PC-9 (cell line): ENCODE results near the gene AIF1. TPM values are rescaled to one million over a fixed set of nuclear protein-coding genes. Genes with fewer than 3 reads are reported as not detected.

ENCODE experiments used
- BruUV-seq: library from RNA; stranded (reverse); fragments of 400-500 nt; replicated peaks from 2 replicates; lab custom pipeline; 2021; lab: Mats Ljungman, UMichigan
- CTCF ChIA-PET: fragments of 300-600 bp; sonication (Branson Sonifier 250); formaldehyde crosslinking; loops from one replicate; lab custom pipeline; 2022; ENCODE audit warnings: antibody characterized with exemption; lab: Charles Lee
- POLR2A ChIA-PET: fragments of 300-600 bp; sonication (Branson Sonifier 250); formaldehyde crosslinking; loops from one replicate; lab custom pipeline; 2022; ENCODE audit warnings: antibody characterized with exemption; ENCODE audit not compliant: unreplicated experiment; lab: Charles Lee
- DNase-seq, 2 experiments: peaks; one replicate each; pipeline versions ENCODE4 v3.0.0 to v3.0.0-alpha.2; 2015 to 2022; ENCODE audit warnings: mixed read lengths in 1 of 2
- H2AFZ ChIP-seq: fragments of 200-600 bp; sonication (generic); 2 replicates; pipeline ENCODE4 v1.8.1; 2017; ENCODE audit warnings: antibody characterized with exemption
- H3F3A ChIP-seq: fragments of 200-600 bp; sonication (generic); 2 replicates; pipeline ENCODE4 v1.8.1; 2017; ENCODE audit warnings: antibody characterized with exemption, mild to moderate bottlenecking, low read depth; ENCODE audit not compliant: insufficient read depth
- H3K27ac ChIP-seq: fragments of 200-600 bp; sonication (generic); 2 replicates; pipeline ENCODE4 v1.6.1; 2016; ENCODE audit warnings: mixed run types
- H3K27me3 ChIP-seq: fragments of 200-600 bp; sonication (generic); 2 replicates; pipeline ENCODE4 v1.6.1; 2016; ENCODE audit warnings: low read depth, mixed run types; ENCODE audit not compliant: insufficient read depth
- H3K36me3 ChIP-seq: fragments of 200-600 bp; sonication (generic); 2 replicates; pipeline ENCODE4 v1.6.1; 2016; ENCODE audit warnings: low read depth, mixed run types
- H3K4me1 ChIP-seq: fragments of 200-600 bp; sonication (generic); replicated peaks from 2 replicates; pipeline ENCODE4 v1.6.1; 2016; ENCODE audit warnings: mixed run types; ENCODE audit not compliant: insufficient read depth
- H3K4me2 ChIP-seq: fragments of 200-600 bp; sonication (generic); 2 replicates; pipeline ENCODE4 v1.6.1; 2017; ENCODE audit warnings: mixed run types
- H3K4me3 ChIP-seq: fragments of 200-600 bp; sonication (generic); 2 replicates; pipeline ENCODE4 v1.6.1; 2016; ENCODE audit warnings: mixed run types
- H3K79me2 ChIP-seq: fragments of 200-600 bp; sonication (generic); 2 replicates; pipeline ENCODE4 v1.6.1; 2017; ENCODE audit warnings: low read depth, mixed run types
- H3K9me2 ChIP-seq: fragments of 200-600 bp; sonication (generic); 2 replicates; pipeline ENCODE4 v1.8.1; 2017; ENCODE audit warnings: mild to moderate bottlenecking; ENCODE audit not compliant: insufficient read depth
- H3K9me3 ChIP-seq: fragments of 200-600 bp; sonication (generic); 2 replicates; pipeline ENCODE4 v1.8.1; 2016; ENCODE audit warnings: low read depth; ENCODE audit not compliant: insufficient read depth
- H4K20me1 ChIP-seq: fragments of 200-600 bp; sonication (generic); 2 replicates; pipeline ENCODE4 v1.8.1; 2017; ENCODE audit not compliant: insufficient read depth
- CTCF ChIP-seq: fragments of 200-600 bp; sonication (generic); conservative IDR thresholded peaks from 2 replicates; pipeline ENCODE4 v1.6.1; 2017; ENCODE audit warnings: mixed run types, antibody characterized with exemption, mild to moderate bottlenecking, moderate library complexity
- EZH2 ChIP-seq: fragments of 200-600 bp; sonication (generic); IDR thresholded peaks from 2 replicates; pipeline ENCODE4 v1.8.0; 2017; ENCODE audit warnings: antibody characterized with exemption, low read depth
- intact Hi-C: fragments of 100-400 bp; cut with micrococcal nuclease; formaldehyde crosslinking; loops from one replicate; pipeline ENCODE4 v1.10.0; 2022; ENCODE audit not compliant: unreplicated experiment
- total RNA-seq: library from RNA; stranded (reverse); gene quantifications from 2 replicates; pipeline ENCODE4 v1.2.3, GENCODE V29; 2021

Gene AIF1
- total RNA-seq, 1 experiment from 2014 or later: not detected

- Histone ChIP-seq H3K9me3 (no peaks in the 10 kb centered on the region), H3K27me3 (0 out of 2 replicates have a peak, but pooled peaks cover 5% of the 10 kb centered on the region), H3F3A (peaks cover 5% of the 10 kb centered on the region; the same call in 1 of the 2 replicates), H3K9me2 (no peaks in the 10 kb centered on the region), H3K27ac (0 out of 2 replicates have a peak overlapping the region, but pooled peaks have one; percentile 7), H3K4me2 (no peak overlapping the region), H3K4me1 (0 out of 2 replicates have a peak, but pooled peaks cover 5% of the 10 kb centered on the region), H2AFZ (no peak overlapping the region), H3K4me3 (no peak overlapping the region), H3K36me3 (no peaks in the 10 kb centered on the region), H4K20me1 (no peaks in the 10 kb centered on the region), H3K79me2 (no peaks in the 10 kb centered on the region)
- no peak for TF ChIP-seq CTCF
- ChIA-PET CTCF (no interaction called here), POLR2A (no interaction called here)
- peak; percentile 24 to 45 for DNase-seq
- no TSS peak for BruUV-seq
- intact Hi-C loops: no loop called here
These were observed 36.6 kb upstream of the AIF1 start for GRCh38 chr6:31578184-31579118.

GRCh38 chr6:31579119-31579505 is 35.9 kb upstream of the AIF1 start:
- Histone ChIP-seq H3K4me2 (no peak overlapping the region), H3K36me3 (no peaks in the 10 kb centered on the region), H3K27ac (no peak overlapping the region), H3K4me3 (no peak overlapping the region), H4K20me1 (no peaks in the 10 kb centered on the region), H2AFZ (no peak overlapping the region), H3F3A (peaks cover 5% of the 10 kb centered on the region; the same call in 1 of the 2 replicates), H3K4me1 (0 out of 2 replicates have a peak, but pooled peaks cover 5% of the 10 kb centered on the region), H3K27me3 (0 out of 2 replicates have a peak, but pooled peaks cover 5% of the 10 kb centered on the region), H3K9me3 (no peaks in the 10 kb centered on the region), H3K9me2 (no peaks in the 10 kb centered on the region), H3K79me2 (no peaks in the 10 kb centered on the region)
- intact Hi-C loops: no loop called here
- ChIA-PET CTCF (no interaction called here), POLR2A (no interaction called here)
- no peak for DNase-seq
- no TSS peak for BruUV-seq
- TF ChIP-seq EZH2: no peak
- no peak for TF ChIP-seq CTCF

GRCh38 chr6:31579546-31580437 is 35.2 kb upstream of the AIF1 start:
- no peaks in the 10 kb centered on the region for H3K9me3 ChIP-seq
- H3K79me2 ChIP-seq: no peaks in the 10 kb centered on the region
- no peaks in the 10 kb centered on the region for H4K20me1 ChIP-seq
- no peaks in the 10 kb centered on the region for H3K9me2 ChIP-seq
- H3K36me3 ChIP-seq: no peaks in the 10 kb centered on the region
- no peak overlapping the region for H3K27ac ChIP-seq
- H3K27me3 ChIP-seq: 0 out of 2 replicates have a peak, but pooled peaks cover 5% of the 10 kb centered on the region
- ChIA-PET POLR2A (no interaction called here), CTCF (interaction anchor here (0.6 to 2.2 kb wide), 2 partner anchors 18 to 33 kb away, joined by 3 to 11 read pairs; partner anchors contain the start of gene NFKBIL1)
- H3K4me3 ChIP-seq: no peak overlapping the region
- no peak overlapping the region for H2AFZ ChIP-seq
- H3F3A ChIP-seq: peaks cover 5% of the 10 kb centered on the region; the same call in 1 of the 2 replicates
- no peak for DNase-seq
- H3K4me1 ChIP-seq: 0 out of 2 replicates have a peak, but pooled peaks cover 5% of the 10 kb centered on the region
- TF ChIP-seq CTCF (no peak), EZH2 (no peak)
- 0 out of 2 replicates have a peak overlapping the region, but pooled peaks have one; percentile 91 for H3K4me2 ChIP-seq
- BruUV-seq: no TSS peak
- intact Hi-C loops: no loop called here
